Activated CD8-positive, alpha-beta memory T cell treated with anti-CD3 and anti-CD28 coated beads, Interleukin-2, amount 10 ng/mL, durations not matched to agents 7 days and 5 days (primary cell): Measurements from ENCODE around the gene GABRG3. TPM values are rescaled to one million over a fixed set of nuclear protein-coding genes. Genes with fewer than 3 reads are reported as not detected.

ENCODE experiments used
- ATAC-seq: fragments of 150-1000 bp; cut with Tn5 transposase; one replicate; pipeline ENCODE4 v1.10.0; 2021; ENCODE audit warnings: moderate library complexity
- CTCF ChIA-PET: fragments of 350-600 bp; sonication (Branson Sonifier 250); formaldehyde crosslinking; loops from one replicate; lab custom pipeline; 2021; ENCODE audit warnings: antibody characterized with exemption; lab: Charles Lee
- DNase-seq: peaks from one replicate; pipeline ENCODE4 v3.0.0-alpha.2; 2020
- H3K27ac Mint-ChIP-seq: one replicate; pipeline ENCODE4 v1.8.0; 2021; ENCODE audit warnings: mild to moderate bottlenecking, mixed read lengths
- H3K27me3 Mint-ChIP-seq: one replicate; pipeline ENCODE4 v1.8.0; 2021; ENCODE audit warnings: mixed read lengths
- H3K36me3 Mint-ChIP-seq: one replicate; pipeline ENCODE4 v1.8.0; 2021; ENCODE audit warnings: mild to moderate bottlenecking, mixed read lengths
- H3K4me1 Mint-ChIP-seq: one replicate; pipeline ENCODE4 v1.8.0; 2021; ENCODE audit warnings: mixed read lengths
- H3K4me3 Mint-ChIP-seq: one replicate; pipeline ENCODE4 v1.8.0; 2021; ENCODE audit warnings: mild to moderate bottlenecking, moderate library complexity, mixed read lengths
- H3K9me3 Mint-ChIP-seq: one replicate; pipeline ENCODE4 v1.8.0; 2022; ENCODE audit warnings: low read depth, mixed read lengths
- total RNA-seq, 2 experiments: library from RNA; stranded (reverse); gene quantifications; one replicate each; pipeline ENCODE4 v1.2.3, GENCODE V29; 2021

The GABRG3 gene
- total RNA-seq, 2 experiments from 2014 or later, result not detected

DNA sequence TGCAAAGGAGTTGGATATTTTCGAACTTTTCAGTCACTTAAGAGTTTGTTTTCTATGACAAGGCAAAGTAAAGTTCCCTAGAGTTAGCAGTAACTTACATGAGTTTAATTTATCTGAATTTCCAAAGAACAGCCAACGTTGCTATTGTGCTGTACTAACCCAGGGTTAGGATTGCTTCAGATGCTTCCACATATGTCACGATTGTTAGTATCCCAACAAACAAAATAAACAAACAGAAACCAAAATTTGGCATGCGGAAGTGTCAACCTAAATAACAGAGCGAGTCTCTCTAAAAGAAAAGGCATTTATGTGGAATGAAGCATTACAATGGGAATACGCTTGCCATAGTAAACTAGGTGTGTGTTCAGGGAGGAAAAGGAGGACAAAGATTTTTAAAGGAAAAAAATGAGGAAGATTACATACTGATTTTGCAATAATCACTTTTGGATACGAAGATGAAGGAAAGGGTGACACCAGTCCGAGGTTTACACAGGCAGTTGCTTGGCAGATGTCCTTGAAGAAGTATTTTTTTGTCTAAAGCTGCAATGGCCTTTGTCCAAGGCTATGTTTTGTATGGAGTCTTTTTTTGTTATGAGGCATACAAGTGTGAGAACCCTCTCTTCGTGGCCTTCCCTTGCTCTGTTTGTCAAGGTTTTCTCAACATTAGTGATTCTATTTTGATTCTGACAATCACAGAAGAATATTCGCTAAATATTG, 267.9 kb downstream of the GABRG3 start:
- CTCF ChIA-PET, result no interaction called here
- H3K27ac Mint-ChIP-seq, result no peak overlapping the region
- H3K9me3 Mint-ChIP-seq, result peaks cover 13% of the 10 kb centered on the region
- no peak for DNase-seq
- ATAC-seq, result no peak
- H3K27me3 Mint-ChIP-seq, result no peaks in the 10 kb centered on the region
- no peaks in the 10 kb centered on the region for H3K4me1 Mint-ChIP-seq
- H3K36me3 Mint-ChIP-seq, result no peaks in the 10 kb centered on the region
- no peak overlapping the region for H3K4me3 Mint-ChIP-seq

DNA sequence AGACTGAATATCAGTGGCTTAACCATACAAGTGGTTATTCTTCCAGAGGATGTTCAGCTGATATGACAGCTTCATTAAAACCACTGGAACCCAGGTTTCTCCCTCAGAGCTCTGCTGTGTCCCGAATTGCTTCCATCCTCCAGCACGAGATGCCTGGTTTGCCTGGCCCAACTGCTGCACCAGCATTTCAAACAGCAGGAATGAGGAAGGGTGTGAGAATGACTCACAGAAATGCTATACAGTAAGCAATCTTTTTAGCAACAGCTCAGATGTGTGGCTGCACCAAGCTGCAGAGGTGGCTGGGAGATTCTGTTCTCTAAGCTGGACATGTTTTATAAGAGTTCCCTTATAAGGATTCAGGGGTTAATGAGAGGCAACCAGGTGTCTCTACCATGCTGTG, 271.0 kb downstream of the GABRG3 start:
- H3K27me3 Mint-ChIP-seq, result no peaks in the 10 kb centered on the region
- no peak overlapping the region for H3K27ac Mint-ChIP-seq
- no peaks in the 10 kb centered on the region for H3K36me3 Mint-ChIP-seq
- CTCF ChIA-PET, result no interaction called here
- H3K4me3 Mint-ChIP-seq, result no peak overlapping the region
- no peaks in the 10 kb centered on the region for H3K4me1 Mint-ChIP-seq
- peaks cover 7% of the 10 kb centered on the region for H3K9me3 Mint-ChIP-seq
- DNase-seq (no peak), ATAC-seq (no peak)

DNA sequence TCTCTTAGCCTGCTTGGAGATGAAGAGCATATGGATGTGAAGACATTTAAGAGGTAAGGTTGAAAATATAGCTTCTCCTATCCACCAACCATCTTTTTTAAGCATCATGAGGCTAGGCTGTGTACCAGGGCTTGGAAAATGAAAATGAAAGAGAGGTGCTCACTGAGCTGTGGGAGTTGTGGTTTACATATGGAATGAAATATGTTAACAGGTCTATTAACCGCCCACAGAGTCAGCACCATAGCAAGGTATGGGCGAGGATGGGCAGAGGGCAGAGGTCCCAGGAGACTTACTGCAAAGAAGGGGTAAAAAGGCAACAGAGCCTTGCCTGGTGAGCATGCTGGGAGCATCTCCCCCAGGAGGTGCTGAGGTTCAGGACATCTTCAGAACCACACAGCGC, 273.1 kb downstream of the GABRG3 start:
- Mint-ChIP-seq H3K27me3 (no peaks in the 10 kb centered on the region), H3K36me3 (no peaks in the 10 kb centered on the region), H3K27ac (no peak overlapping the region), H3K4me3 (no peak overlapping the region), H3K4me1 (no peaks in the 10 kb centered on the region), H3K9me3 (peaks cover 11% of the 10 kb centered on the region)
- ATAC-seq (no peak), DNase-seq (no peak)
- CTCF ChIA-PET, result no interaction called here

GRCh38 chr15:27248251-27248650, 277.3 kb downstream of the GABRG3 start:
- Mint-ChIP-seq H3K4me3 (no peak overlapping the region), H3K4me1 (no peaks in the 10 kb centered on the region), H3K27ac (no peak overlapping the region), H3K27me3 (no peaks in the 10 kb centered on the region), H3K9me3 (peaks cover 8% of the 10 kb centered on the region), H3K36me3 (no peaks in the 10 kb centered on the region)
- CTCF ChIA-PET, result no interaction called here
- ATAC-seq (no peak), DNase-seq (no peak)

- DNase-seq (no peak), ATAC-seq (no peak)
- CTCF ChIA-PET, result no interaction called here
- no peaks in the 10 kb centered on the region for H3K36me3 Mint-ChIP-seq
- no peak overlapping the region for H3K27ac Mint-ChIP-seq
- H3K9me3 Mint-ChIP-seq, result peaks cover 11% of the 10 kb centered on the region
- H3K27me3 Mint-ChIP-seq, result no peaks in the 10 kb centered on the region
- no peaks in the 10 kb centered on the region for H3K4me1 Mint-ChIP-seq
- no peak overlapping the region for H3K4me3 Mint-ChIP-seq
These were observed 278.2 kb downstream of the GABRG3 start for GRCh38 chr15:27249046-27249759.

DNA sequence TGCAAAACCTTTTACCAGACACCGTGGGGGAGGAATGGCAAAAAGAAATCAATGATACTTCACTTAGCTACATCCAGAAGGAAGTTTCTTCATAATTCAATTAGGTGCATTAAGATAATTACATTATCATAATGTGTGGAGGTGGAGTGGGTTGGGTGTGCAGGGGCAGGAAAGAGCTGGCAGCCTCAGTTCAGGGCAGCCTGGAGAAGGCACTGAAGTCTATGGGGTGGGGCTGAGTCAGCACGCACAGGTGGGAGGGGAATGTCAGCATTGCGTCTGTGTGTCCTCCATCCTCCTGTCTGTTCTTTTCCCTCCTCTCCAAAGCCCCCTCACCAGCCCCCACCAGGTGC, 278.8 kb downstream of the GABRG3 start:
- no peak for DNase-seq
- Mint-ChIP-seq H3K36me3 (no peaks in the 10 kb centered on the region), H3K27ac (no peak overlapping the region), H3K9me3 (peaks cover 14% of the 10 kb centered on the region), H3K4me1 (no peaks in the 10 kb centered on the region), H3K4me3 (no peak overlapping the region), H3K27me3 (no peaks in the 10 kb centered on the region)
- CTCF ChIA-PET, result no interaction called here
- ATAC-seq, result no peak

GRCh38 chr15:27250223-27250622, 279.2 kb downstream of the GABRG3 start:
- H3K4me1 Mint-ChIP-seq, result no peaks in the 10 kb centered on the region
- CTCF ChIA-PET, result no interaction called here
- H3K27ac Mint-ChIP-seq, result no peak overlapping the region
- no peak overlapping the region for H3K4me3 Mint-ChIP-seq
- H3K27me3 Mint-ChIP-seq, result no peaks in the 10 kb centered on the region
- H3K9me3 Mint-ChIP-seq, result peaks cover 14% of the 10 kb centered on the region
- ATAC-seq (no peak), DNase-seq (no peak)
- H3K36me3 Mint-ChIP-seq, result no peaks in the 10 kb centered on the region

- CTCF ChIA-PET, result no interaction called here
- Mint-ChIP-seq H3K27me3 (no peaks in the 10 kb centered on the region), H3K27ac (no peak overlapping the region), H3K36me3 (no peaks in the 10 kb centered on the region), H3K4me3 (no peak overlapping the region), H3K4me1 (no peaks in the 10 kb centered on the region), H3K9me3 (peaks cover 6% of the 10 kb centered on the region)
- DNase-seq (no peak), ATAC-seq (no peak)
These were observed 283.1 kb downstream of the GABRG3 start for GRCh38 chr15:27254055-27254454.

DNA sequence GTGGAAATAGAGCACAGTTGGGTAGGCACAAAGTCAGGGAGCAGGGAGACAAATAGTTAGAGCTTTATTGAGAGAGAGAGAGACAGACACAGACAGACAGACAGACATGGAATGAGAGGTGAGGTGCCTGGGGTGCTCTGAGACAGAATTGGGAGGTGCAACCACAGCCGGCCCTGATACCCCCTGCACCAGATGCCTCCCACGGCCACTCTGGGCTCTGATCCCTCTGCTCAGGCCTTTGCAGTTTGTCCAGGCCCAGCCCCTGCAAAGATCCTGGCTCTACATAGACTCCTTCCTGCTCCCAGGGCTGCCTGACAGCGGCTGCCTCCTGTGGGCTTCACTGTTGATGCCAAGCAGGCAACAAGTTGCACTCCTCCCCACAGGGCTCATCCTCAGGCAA, 283.8 kb downstream of the GABRG3 start:
- Mint-ChIP-seq H3K4me3 (no peak overlapping the region), H3K27me3 (no peaks in the 10 kb centered on the region), H3K4me1 (no peaks in the 10 kb centered on the region), H3K27ac (no peak overlapping the region), H3K9me3 (peaks cover 10% of the 10 kb centered on the region), H3K36me3 (no peaks in the 10 kb centered on the region)
- DNase-seq, result no peak
- ATAC-seq, result no peak
- CTCF ChIA-PET, result no interaction called here

DNA sequence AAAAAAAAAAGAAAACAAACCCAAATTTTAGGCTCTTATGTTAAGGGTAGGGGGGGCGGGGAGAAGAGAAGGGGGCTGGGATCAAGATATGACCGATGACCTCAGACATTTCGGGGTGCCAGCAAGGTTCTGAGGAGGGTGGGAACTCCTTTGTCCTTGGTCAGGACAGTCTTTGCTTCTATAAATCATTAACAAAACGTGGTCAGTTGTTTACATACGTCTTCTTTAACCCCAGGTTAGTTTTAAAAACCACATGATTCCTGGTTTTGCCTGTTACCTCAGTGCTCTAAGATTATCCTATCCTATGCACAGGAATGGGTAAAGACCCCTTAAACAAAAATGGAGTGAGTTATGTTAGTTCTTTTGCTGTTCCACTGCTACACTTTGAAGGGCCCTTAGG, 285.5 kb downstream of the GABRG3 start:
- no peaks in the 10 kb centered on the region for H3K4me1 Mint-ChIP-seq
- H3K27ac Mint-ChIP-seq, result no peak overlapping the region
- CTCF ChIA-PET, result no interaction called here
- no peaks in the 10 kb centered on the region for H3K27me3 Mint-ChIP-seq
- DNase-seq (no peak), ATAC-seq (no peak)
- no peak overlapping the region for H3K4me3 Mint-ChIP-seq
- H3K9me3 Mint-ChIP-seq, result peaks cover 18% of the 10 kb centered on the region
- no peaks in the 10 kb centered on the region for H3K36me3 Mint-ChIP-seq

- no peak overlapping the region for H3K4me3 Mint-ChIP-seq
- ATAC-seq (no peak), DNase-seq (no peak)
- H3K36me3 Mint-ChIP-seq, result no peaks in the 10 kb centered on the region
- H3K4me1 Mint-ChIP-seq, result no peaks in the 10 kb centered on the region
- no peak overlapping the region for H3K27ac Mint-ChIP-seq
- H3K9me3 Mint-ChIP-seq, result peaks cover 26% of the 10 kb centered on the region
- CTCF ChIA-PET, result no interaction called here
- no peaks in the 10 kb centered on the region for H3K27me3 Mint-ChIP-seq
These were observed 287.3 kb downstream of the GABRG3 start for GRCh38 chr15:27258287-27258686.

DNA sequence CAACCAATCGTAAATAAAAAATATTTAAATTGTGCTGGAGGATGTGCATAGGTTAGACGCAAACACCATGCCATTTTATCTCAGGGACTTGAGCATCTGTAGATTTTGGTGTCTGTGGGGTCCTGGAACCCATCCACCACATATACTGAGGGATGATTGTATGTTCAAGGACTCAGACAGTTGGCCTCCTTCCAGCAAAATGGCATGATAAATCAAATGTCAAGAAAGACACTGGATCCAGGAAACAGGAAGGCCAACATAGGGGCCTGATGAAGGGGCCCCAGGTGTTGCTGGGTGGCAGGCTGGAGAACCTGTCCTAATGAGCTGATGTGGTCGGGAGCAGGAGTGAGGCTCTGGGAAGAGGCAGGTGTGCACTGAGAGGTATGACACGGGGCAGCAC, 289.5 kb downstream of the GABRG3 start:
- CTCF ChIA-PET, result no interaction called here
- ATAC-seq, result no peak

GRCh38 chr15:27268923-27269322, 297.9 kb downstream of the GABRG3 start:
- DNase-seq (no peak), ATAC-seq (no peak)
- no peak overlapping the region for H3K4me3 Mint-ChIP-seq
- no peak overlapping the region for H3K27ac Mint-ChIP-seq
- H3K4me1 Mint-ChIP-seq, result no peaks in the 10 kb centered on the region
- no peaks in the 10 kb centered on the region for H3K36me3 Mint-ChIP-seq
- H3K27me3 Mint-ChIP-seq, result no peaks in the 10 kb centered on the region
- H3K9me3 Mint-ChIP-seq, result peaks cover 20% of the 10 kb centered on the region
- CTCF ChIA-PET, result no interaction called here

More for the DNA sequence above, 289.5 kb downstream of the GABRG3 start:
- no peaks in the 10 kb centered on the region for H3K4me1 Mint-ChIP-seq
- no peaks in the 10 kb centered on the region for H3K36me3 Mint-ChIP-seq
- H3K4me3 Mint-ChIP-seq, result no peak overlapping the region
- H3K9me3 Mint-ChIP-seq, result peaks cover 24% of the 10 kb centered on the region
- DNase-seq, result no peak
- no peaks in the 10 kb centered on the region for H3K27me3 Mint-ChIP-seq
- no peak overlapping the region for H3K27ac Mint-ChIP-seq

DNA sequence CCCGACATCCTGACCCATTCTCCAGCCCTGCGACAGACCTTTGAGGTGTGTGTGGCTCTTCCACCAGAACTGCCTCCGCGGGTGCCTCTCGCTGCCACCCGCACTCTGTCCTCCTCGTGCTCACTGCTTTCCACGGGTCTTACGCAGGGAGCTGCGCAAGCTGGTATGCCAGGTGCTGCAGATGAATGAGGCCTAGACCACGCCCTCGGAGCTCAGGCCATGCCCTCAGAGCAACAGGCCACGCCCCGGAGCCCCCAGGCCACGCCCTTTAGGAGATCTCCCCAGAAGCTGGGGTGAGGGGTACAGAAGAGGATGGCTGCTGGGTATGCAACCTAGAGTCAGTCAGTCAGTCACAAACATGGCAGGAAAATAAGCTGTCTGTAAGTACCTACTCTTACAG, 300.3 kb downstream of the GABRG3 start:
- DNase-seq (no peak), ATAC-seq (no peak)
- Mint-ChIP-seq H3K9me3 (peaks cover 18% of the 10 kb centered on the region), H3K36me3 (no peaks in the 10 kb centered on the region), H3K27me3 (no peaks in the 10 kb centered on the region), H3K4me1 (no peaks in the 10 kb centered on the region), H3K27ac (no peak overlapping the region), H3K4me3 (no peak overlapping the region)
- CTCF ChIA-PET, result no interaction called here
